Skeletal muscle satellite cell (primary cell): ENCODE results near the gene LRRC26.

Experiments used
- H3K27me3 ChIP-seq: 2 replicates; pipeline ENCODE4 v1.7.0; 2013; ENCODE audit warnings: low read length; ENCODE audit not compliant: control insufficient read depth, insufficient read depth
- H3K36me3 ChIP-seq: 2 replicates; pipeline ENCODE4 v1.7.0; 2013; ENCODE audit warnings: mild to moderate bottlenecking, control low read depth, low read length; ENCODE audit not compliant: insufficient read depth
- H3K4me1 ChIP-seq: 2 replicates; pipeline ENCODE4 v1.7.0; 2013; ENCODE audit warnings: low read length; ENCODE audit not compliant: control insufficient read depth, insufficient read depth
- H3K4me2 ChIP-seq: 2 replicates; pipeline ENCODE4 v1.7.0; 2013; ENCODE audit warnings: mild to moderate bottlenecking, low read length
- H3K4me3 ChIP-seq: 2 replicates; pipeline ENCODE4 v1.7.0; 2013; ENCODE audit warnings: low read length
- H3K9ac ChIP-seq: 2 replicates; pipeline ENCODE4 v1.7.0; 2013; ENCODE audit warnings: mild to moderate bottlenecking, low read depth, low read length, moderate library complexity
- H3K9me3 ChIP-seq: replicated peaks from 2 replicates; pipeline ENCODE4 v1.7.0; 2013; ENCODE audit warnings: mild to moderate bottlenecking, control low read depth, low read length

Gene LRRC26

DNA sequence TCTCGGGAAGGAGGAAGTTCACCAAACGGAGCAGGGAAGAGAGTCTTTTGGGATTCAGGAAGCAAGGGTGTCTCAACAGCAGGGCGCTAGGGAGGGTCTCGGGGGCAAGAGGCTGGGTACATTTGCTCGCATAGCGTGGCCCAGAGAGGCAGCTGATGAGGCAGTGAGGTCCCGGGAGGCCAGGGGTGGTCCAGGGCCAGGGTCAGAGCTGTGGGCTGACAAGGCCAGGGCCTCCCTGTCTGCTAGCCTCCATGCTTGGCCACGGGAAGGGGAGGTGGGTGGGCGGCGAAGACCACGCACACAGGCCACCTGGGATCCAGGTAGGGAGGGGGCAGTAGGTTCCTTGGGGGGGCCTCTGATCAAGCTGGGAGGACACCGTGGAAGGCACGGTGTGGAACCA is 41.7 kb upstream of the LRRC26 start:
- Histone ChIP-seq H3K9ac (no peak overlapping the region), H3K4me3 (no peak overlapping the region), H3K36me3 (peaks cover 10% of the 10 kb centered on the region), H3K4me1 (peaks cover 9% of the 10 kb centered on the region), H3K27me3 (no peaks in the 10 kb centered on the region), H3K4me2 (no peak overlapping the region), H3K9me3 (no peaks in the 10 kb centered on the region)

DNA sequence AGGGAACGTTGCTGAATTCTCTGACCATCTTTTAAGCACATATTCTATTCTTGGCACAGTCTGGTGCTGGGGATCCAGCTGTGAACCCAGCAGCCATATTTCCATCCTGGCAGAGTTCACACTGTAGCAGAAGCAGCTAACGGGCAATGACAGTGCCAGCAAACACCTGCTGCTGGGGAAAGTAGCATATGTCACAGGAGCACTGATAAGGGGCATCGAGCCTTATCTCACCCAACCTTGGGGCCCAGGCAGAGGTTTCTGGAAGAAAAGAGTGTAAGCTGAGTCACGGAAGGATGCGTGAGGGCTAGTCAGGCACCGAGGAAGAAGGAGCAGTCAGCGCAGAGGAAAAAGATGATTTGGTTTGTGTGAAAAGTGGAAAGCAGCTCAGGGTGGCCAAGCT is 36.8 kb upstream of the LRRC26 start:
- Histone ChIP-seq H3K9me3 (no peaks in the 10 kb centered on the region), H3K4me1 (peaks cover 25% of the 10 kb centered on the region), H3K9ac (peak overlapping the region; percentile 96), H3K36me3 (peaks cover 6% of the 10 kb centered on the region), H3K27me3 (no peaks in the 10 kb centered on the region), H3K4me3 (peak overlapping the region; percentile 97), H3K4me2 (peak overlapping the region; percentile 86)

DNA sequence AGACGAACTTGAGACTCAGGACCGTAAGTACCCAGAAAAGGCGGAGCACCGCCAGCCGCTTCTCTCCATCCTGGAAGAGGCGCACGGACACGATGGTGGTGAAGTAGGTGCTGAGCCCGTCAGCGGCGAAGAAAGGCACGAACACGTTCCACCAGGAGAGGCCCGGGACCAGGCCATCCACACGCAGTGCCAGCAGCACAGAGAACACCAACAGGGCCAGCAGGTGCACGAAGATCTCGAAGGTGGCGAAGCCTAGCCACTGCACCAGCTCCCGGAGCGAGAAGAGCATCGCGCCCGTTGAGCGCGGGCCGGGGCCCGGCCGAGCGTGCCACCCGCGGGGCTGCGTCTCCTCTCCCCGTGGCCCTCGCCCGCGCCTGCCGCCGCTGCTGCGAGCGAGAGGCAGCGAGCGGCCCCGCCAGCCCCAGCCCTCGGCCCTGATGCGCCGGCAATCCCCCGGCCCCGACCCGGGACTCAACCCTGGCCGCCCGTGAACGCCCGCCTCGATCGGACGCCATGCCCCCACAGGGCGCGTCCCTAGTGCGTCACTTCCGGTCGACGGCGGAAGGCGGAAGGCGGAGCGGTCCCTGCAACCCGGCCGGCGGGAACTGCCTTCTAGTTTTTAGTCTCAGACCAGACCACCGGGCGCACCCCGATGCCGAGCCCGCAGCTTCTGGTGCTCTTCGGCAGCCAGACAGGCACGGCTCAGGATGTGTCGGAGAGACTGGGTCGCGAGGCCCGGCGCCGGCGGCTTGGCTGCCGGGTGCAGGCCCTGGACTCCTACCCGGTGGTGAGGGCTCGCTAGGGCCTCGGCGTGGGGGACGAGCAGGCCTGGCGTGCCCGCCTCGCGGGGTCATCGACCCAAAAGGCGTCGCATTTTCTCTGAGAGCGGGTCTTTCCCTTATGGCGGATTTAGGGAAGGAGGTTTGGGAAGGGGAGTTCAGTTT is 35.5 kb upstream of the LRRC26 start, which contains the start of the genes NDOR1 and TMEM203:
Gene NDOR1 (plus strand): TSS at position 575 of the 944 bp plus-strand sequence. CDS start 78 bp downstream, at position 653.
Gene TMEM203 (minus strand): TSS at position 523 of the 944 bp plus-strand sequence. CDS start 234 bp downstream, at position 289.
- Histone ChIP-seq H3K4me3 (peak within 1 kb of the TSS; percentile 97), H3K9me3 (no peaks in the 10 kb centered on the region), H3K4me1 (peaks cover 31% of the 10 kb centered on the region), H3K27me3 (no peaks in the 10 kb centered on the region), H3K36me3 (peaks cover 6% of the 10 kb centered on the region), H3K4me2 (peak within 1 kb of the TSS; percentile 86), H3K9ac (peak within 1 kb of the TSS; percentile 96)

DNA sequence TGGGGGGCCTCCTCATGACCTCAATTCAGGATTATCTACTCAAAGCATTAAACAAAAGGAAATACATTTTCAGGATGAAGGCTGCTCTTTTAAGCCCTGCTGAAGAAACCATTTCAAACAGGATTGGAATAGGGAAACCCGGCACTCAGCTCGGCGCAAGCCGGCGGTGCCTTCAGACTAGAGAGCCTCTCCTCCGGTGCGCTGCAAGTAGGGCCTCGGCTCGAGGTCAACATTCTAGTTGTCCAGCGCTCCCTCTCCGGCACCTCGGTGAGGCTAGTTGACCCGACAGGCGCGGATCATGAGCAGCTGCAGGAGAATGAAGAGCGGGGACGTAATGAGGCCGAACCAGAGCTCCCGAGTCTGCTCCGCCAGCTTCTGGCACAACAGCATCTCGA is 34.9 kb upstream of the LRRC26 start:
- no peaks in the 10 kb centered on the region for H3K9me3 ChIP-seq
- peak overlapping the region; percentile 86 for H3K4me2 ChIP-seq
- H3K4me3 ChIP-seq, result peak overlapping the region; percentile 97
- H3K27me3 ChIP-seq, result no peaks in the 10 kb centered on the region
- peaks cover 6% of the 10 kb centered on the region for H3K36me3 ChIP-seq
- peaks cover 31% of the 10 kb centered on the region for H3K4me1 ChIP-seq
- H3K9ac ChIP-seq, result peak overlapping the region; percentile 96

DNA sequence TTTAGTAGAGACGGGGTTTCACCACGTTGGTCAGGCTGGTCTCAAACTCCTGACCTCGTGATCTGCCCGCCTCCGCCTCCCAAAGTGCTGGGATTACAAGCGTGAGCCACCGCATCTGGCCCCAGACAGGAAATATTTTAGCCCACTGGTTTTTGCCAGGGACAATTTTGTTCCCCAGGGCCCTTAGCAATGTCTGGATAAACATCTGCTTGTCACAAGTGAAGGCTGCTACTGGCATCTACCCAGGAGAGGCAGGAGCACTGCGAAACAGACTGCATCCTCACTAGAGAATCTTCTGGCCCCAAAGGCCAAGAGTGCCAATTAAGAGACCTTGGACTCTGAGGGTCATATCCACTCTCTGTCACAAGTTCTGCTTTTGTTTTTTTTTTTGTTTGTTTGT is 33.1 kb upstream of the LRRC26 start:
- no peak overlapping the region for H3K4me2 ChIP-seq
- peaks cover 48% of the 10 kb centered on the region for H3K4me1 ChIP-seq
- H3K9me3 ChIP-seq, result no peaks in the 10 kb centered on the region

DNA sequence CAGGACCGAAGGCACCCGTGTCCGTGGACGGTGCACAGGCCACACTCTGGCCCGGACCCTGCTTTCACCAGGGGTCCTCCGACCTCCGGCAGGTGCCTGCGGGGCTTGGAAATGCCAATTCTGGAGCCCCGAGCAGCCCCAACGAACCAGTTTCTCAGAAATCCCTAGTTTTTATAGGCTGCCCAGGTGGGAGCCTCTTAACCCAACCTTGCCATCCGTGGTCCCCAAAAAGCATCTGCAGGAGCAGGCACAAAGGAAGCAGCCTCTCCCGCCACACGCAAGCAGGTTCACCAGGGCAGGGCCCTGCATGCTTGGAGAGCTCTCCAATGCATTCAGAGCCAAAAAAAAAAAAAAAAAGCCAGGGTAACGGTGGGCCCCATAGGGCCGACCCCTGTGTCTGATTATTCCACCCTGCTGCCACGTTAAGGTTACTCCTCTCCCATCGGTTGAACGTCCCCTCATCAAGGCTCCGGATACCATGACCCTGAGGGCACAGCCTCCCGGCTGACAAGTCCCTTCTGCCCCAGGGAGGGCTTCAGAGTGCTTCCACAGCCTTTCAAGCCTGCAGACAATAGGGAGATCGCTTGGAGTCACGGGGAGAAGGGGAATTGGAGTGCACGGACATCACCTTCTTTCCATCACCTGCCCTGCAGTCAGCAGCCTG is 31.5 kb upstream of the LRRC26 start:
- H3K36me3 ChIP-seq, result no peaks in the 10 kb centered on the region
- H3K4me1 ChIP-seq, result peaks cover 45% of the 10 kb centered on the region
- H3K9me3 ChIP-seq, result no peaks in the 10 kb centered on the region
- H3K4me2 ChIP-seq, result peak overlapping the region; percentile 95
- H3K9ac ChIP-seq, result peak overlapping the region; percentile 78
- H3K27me3 ChIP-seq, result no peaks in the 10 kb centered on the region
- peak overlapping the region; percentile 93 for H3K4me3 ChIP-seq

More for the DNA sequence above, 33.1 kb upstream of the LRRC26 start:
- Histone ChIP-seq H3K9ac (no peak overlapping the region), H3K36me3 (peaks cover 6% of the 10 kb centered on the region), H3K27me3 (no peaks in the 10 kb centered on the region), H3K4me3 (no peak overlapping the region)

DNA sequence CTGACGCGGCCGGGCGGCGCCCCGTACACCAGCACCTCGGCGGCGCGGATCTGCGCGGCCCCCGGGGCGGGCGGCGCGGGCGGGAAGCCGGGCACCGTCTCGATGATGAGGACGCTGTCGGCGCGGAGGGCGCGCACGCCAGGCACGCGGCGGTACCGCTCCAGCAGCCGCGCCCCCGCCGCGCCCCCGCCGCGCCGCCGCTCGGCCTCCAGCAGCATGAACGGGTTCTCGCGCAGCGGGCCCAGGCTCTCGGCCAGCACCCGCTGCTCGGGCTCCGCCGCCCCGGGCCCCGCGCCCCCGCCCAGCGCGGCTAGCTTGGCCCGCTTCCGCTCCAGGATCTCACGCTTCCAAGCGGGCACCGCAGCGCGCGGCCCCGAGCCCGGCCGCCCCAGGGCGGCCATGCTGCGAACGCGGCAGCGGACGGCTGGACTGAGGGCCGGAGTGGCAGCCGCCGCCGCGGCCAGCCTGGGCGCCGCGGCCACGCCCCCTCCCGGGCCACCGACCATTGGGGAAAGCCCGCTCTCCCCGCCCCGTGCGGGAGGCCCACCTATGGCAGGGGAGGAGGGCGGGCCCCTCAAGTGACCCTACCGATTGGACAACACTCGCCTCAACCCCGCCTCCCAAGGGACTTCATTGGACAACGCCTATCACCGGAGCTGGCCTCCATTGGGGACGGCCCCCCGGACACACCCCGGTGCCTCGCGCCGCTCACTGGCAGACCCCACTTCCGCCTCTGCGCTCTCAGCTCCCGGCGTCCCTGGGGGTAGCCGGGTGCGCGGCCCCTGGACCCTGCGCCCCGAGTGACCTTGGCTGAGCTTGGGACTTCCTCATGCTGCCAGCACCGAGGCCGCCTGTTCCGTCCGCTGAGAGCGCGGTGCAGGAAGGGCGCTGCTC is 30.7 kb upstream of the LRRC26 start, which contains the start of gene TPRN:
Gene TPRN (minus strand): TSS at position 431 of the 894 bp plus-strand sequence. CDS start 30 bp downstream, at position 401.
- H3K9ac ChIP-seq, result peak within 1 kb of the TSS; percentile 79
- peaks cover 41% of the 10 kb centered on the region for H3K4me1 ChIP-seq
- H3K36me3 ChIP-seq, result no peaks in the 10 kb centered on the region
- peak within 1 kb of the TSS; percentile 93 for H3K4me3 ChIP-seq
- no peaks in the 10 kb centered on the region for H3K9me3 ChIP-seq
- peak within 1 kb of the TSS; percentile 95 for H3K4me2 ChIP-seq
- H3K27me3 ChIP-seq, result no peaks in the 10 kb centered on the region

DNA sequence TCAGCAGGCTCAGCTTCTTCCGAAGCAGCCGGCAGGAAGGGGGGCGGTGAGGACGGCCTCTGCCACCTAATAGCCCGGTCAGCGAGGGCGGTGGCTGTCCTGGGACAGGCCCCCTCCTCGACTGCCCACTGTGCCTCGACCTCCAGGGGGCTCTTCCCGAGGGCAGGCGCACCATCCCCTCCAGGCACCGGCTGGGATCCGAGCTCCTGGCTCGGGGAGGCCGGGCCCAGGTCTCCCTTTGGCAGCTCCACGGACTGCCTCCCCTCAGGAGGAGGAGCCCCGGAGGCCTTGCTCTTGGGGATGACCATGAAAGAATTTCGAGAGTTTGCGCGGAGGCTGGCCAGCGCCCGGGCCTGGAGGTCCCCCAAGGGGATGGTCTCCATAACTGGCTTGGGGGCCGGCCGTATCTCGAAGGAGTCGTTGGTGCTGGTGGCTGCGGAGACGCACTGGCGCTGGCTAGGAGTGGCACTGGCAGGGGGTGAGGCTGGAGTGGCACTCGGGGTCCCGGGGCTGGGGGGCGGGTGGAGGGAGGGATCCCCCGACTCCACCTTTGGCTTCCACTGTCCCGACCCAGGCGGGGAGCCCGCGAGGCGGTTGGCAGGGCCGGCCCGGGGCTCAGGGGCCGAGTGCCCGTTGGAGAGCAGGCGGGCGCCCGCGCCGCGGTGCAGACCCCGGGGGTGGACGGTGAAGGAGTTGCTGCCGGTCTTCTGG is 29.7 kb upstream of the LRRC26 start:
- no peaks in the 10 kb centered on the region for H3K27me3 ChIP-seq
- no peaks in the 10 kb centered on the region for H3K36me3 ChIP-seq
- no peaks in the 10 kb centered on the region for H3K9me3 ChIP-seq
- H3K9ac ChIP-seq, result peak overlapping the region; percentile 44
- H3K4me2 ChIP-seq, result peak overlapping the region; percentile 83
- H3K4me1 ChIP-seq, result peaks cover 38% of the 10 kb centered on the region
- H3K4me3 ChIP-seq, result peak overlapping the region; percentile 84

DNA sequence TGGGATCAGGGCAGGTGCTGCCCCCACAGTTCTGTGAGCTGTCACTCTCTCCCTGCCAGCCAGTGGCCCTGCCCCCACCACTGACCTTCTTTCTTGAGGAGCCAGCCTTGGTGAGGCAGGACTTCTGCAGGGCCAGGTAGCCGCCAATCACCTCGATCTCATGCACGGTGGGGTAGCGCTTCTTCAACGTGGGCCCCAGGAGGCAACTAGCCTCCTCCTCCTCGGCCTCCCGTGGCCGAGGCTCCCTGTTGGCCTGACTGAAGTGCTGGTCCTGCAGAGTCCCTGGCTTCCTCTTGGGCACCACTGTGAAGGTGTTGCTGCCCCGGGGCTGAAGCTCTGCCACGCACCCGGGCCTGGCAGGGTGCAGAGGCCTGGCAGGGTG is 29.0 kb upstream of the LRRC26 start:
- peak overlapping the region; percentile 83 for H3K4me2 ChIP-seq
- H3K9me3 ChIP-seq, result no peaks in the 10 kb centered on the region
- peak overlapping the region; percentile 84 for H3K4me3 ChIP-seq
- peak overlapping the region; percentile 44 for H3K9ac ChIP-seq
- no peaks in the 10 kb centered on the region for H3K27me3 ChIP-seq
- H3K36me3 ChIP-seq, result no peaks in the 10 kb centered on the region
- peaks cover 32% of the 10 kb centered on the region for H3K4me1 ChIP-seq

DNA sequence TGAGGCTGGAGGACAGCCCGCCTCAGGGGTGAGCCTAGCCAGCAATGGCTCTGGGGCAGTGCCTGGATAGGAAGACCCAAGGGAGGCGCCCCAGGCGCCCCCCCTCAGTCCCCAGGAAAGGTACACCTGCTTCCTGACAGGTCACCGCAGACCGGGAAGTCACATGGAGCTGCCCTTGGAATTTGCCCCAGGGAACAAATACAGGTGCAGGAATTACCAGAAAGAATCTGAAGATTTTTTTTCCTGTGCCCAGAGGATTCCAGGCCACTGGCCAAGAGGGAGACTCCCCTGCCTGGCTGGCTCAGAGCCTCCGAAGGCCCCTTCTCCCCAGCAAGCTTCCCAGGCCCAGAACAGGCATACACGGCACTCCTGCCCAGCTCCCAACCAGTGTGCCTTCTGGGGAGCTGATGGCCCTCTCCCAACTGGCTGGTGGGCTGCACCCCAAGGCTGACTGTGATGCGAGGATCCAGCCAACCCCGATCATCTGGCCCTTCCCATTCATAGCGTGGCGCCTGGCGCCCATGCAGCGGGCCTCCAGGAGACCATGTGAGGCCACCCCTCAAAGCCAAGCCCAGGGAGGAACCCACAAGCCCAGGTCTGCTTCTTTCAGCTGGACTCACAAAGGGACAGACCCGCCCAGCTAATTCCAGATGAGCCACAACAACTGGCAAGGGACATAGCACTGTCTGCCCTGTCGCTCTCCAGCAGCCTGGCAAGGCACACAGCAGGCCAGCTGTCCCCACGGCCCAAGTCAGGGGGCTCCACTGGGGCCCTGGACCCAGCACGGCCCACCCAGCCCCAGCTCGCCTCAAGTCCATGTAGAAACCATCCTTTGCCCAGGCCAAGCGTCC is 28.4 kb upstream of the LRRC26 start:
- H3K4me2 ChIP-seq, result peak overlapping the region; percentile 83
- H3K9ac ChIP-seq, result peak overlapping the region; percentile 11
- H3K36me3 ChIP-seq, result no peaks in the 10 kb centered on the region
- H3K9me3 ChIP-seq, result no peaks in the 10 kb centered on the region
- peak overlapping the region; percentile 84 for H3K4me3 ChIP-seq
- H3K27me3 ChIP-seq, result no peaks in the 10 kb centered on the region
- H3K4me1 ChIP-seq, result peaks cover 30% of the 10 kb centered on the region
